ENCODE measurements around the gene ZNF497. TPM values are rescaled to one million over a fixed set of nuclear protein-coding genes. Genes with fewer than 3 reads are reported as not detected.

The ZNF497 gene
- total and polyA plus RNA-seq, 2 of the 13 experiments (the other 11 are each of a cell fraction or from before 2014, with no cell fraction given) = 1.5 to 1.9 TPM

DNA sequence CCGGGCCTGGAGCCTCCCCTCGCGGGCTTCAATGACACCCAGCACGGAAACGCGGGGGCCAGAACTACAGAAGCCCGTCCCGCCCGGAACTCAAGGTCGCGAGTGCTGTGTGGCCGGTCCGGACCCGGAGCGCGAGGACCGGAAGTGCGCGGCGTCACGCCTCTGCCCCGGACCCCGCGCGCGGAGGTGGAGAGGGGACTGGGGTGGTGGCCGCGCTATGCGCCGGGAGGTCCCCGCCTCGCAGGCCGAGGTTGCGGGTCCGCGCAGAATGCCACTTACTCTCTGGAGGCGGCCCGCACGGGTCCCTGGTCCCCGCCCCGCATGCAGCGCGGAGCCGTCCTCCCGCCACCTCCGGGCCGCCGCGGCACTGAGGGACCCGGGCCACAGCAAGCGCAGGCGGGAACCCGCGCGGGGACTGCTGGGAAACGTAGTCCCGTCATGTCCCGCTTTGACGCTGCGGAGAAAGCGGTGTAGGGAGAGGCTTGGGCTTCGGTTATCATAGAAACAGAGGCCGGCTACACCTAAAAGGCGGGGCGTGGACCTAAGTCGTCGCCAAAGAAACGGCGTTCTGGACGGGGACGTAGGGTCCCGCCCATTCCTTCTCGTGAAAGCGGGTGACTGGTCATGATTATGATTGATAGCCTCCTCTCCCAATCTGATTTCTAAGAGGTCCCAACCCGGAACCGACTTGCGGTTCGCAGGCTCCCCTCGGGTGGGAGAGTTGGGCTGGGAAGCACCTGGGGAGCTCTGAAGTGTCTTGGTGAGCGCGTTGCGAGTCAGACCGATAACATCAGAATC, 18.3 kb upstream of the ZNF497 start, which contains the start of gene ZNF837 (continued):
- TF ChIP-seq ELF4 (CRISPR knock-in tag; IDR thresholded peaks at IDR 0.05; ENCODE audit: borderline replicate concordance) (peak; percentile 80), ZNF451 (CRISPR knock-in tag; IDR thresholded peaks at IDR 0.05) (peak; percentile 85; the same call in 1 of the 2 replicates), U2AF1 (optimal IDR thresholded peaks at IDR 0.05; ENCODE audit: low read depth, low read length) (no peak), TARDBP (CRISPR knock-in tag; IDR thresholded peaks at IDR 0.05) (peak; percentile 90), ZNF138 (CRISPR knock-in tag; IDR thresholded peaks at IDR 0.05; ENCODE audit: low read depth) (0 out of 2 replicates have a peak, but pooled peaks have one; percentile 38), GABPB1 (CRISPR knock-in tag; IDR thresholded peaks at IDR 0.05) (peak; percentile 100), CENPX (CRISPR knock-in tag; IDR thresholded peaks at IDR 0.05) (no peak), ZKSCAN8 (CRISPR knock-in tag; IDR thresholded peaks at IDR 0.05; ENCODE audit: borderline replicate concordance) (0 out of 2 replicates have a peak, but pooled peaks have one; percentile 48), KLF16 (CRISPR knock-in tag; IDR thresholded peaks at IDR 0.05) (peak in 1 of 2 experiments; percentile 95; a peak in 2 of 4 replicates), RXRB (CRISPR knock-in tag; IDR thresholded peaks at IDR 0.05; ENCODE audit: borderline replicate concordance) (peak; percentile 61; the same call in 1 of the 2 replicates), ZNF703 (CRISPR knock-in tag; IDR thresholded peaks at IDR 0.05; ENCODE audit: borderline replicate concordance) (peak; percentile 69; the same call in 1 of the 2 replicates), ZNF230 (CRISPR knock-in tag; IDR thresholded peaks at IDR 0.05) (peak; percentile 57; the same call in 1 of the 2 replicates), STAT5B (CRISPR knock-in tag; IDR thresholded peaks at IDR 0.05) (peak; percentile 48; the same call in 1 of the 2 replicates), ZNF468 (CRISPR knock-in tag; IDR thresholded peaks at IDR 0.05) (no peak), RAD51 (IDR thresholded peaks at IDR 0.05; ENCODE audit: borderline replicate concordance) (no peak)
- TF ChIP-seq, protein P1, sequence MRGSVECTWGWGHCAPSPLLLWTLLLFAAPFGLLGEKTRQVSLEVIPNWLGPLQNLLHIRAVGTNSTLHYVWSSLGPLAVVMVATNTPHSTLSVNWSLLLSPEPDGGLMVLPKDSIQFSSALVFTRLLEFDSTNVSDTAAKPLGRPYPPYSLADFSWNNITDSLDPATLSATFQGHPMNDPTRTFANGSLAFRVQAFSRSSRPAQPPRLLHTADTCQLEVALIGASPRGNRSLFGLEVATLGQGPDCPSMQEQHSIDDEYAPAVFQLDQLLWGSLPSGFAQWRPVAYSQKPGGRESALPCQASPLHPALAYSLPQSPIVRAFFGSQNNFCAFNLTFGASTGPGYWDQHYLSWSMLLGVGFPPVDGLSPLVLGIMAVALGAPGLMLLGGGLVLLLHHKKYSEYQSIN (CRISPR knock-in tag; IDR thresholded peaks at IDR 0.05; ENCODE audit: borderline replicate concordance) = no peak
- TF ChIP-seq, protein P2, sequence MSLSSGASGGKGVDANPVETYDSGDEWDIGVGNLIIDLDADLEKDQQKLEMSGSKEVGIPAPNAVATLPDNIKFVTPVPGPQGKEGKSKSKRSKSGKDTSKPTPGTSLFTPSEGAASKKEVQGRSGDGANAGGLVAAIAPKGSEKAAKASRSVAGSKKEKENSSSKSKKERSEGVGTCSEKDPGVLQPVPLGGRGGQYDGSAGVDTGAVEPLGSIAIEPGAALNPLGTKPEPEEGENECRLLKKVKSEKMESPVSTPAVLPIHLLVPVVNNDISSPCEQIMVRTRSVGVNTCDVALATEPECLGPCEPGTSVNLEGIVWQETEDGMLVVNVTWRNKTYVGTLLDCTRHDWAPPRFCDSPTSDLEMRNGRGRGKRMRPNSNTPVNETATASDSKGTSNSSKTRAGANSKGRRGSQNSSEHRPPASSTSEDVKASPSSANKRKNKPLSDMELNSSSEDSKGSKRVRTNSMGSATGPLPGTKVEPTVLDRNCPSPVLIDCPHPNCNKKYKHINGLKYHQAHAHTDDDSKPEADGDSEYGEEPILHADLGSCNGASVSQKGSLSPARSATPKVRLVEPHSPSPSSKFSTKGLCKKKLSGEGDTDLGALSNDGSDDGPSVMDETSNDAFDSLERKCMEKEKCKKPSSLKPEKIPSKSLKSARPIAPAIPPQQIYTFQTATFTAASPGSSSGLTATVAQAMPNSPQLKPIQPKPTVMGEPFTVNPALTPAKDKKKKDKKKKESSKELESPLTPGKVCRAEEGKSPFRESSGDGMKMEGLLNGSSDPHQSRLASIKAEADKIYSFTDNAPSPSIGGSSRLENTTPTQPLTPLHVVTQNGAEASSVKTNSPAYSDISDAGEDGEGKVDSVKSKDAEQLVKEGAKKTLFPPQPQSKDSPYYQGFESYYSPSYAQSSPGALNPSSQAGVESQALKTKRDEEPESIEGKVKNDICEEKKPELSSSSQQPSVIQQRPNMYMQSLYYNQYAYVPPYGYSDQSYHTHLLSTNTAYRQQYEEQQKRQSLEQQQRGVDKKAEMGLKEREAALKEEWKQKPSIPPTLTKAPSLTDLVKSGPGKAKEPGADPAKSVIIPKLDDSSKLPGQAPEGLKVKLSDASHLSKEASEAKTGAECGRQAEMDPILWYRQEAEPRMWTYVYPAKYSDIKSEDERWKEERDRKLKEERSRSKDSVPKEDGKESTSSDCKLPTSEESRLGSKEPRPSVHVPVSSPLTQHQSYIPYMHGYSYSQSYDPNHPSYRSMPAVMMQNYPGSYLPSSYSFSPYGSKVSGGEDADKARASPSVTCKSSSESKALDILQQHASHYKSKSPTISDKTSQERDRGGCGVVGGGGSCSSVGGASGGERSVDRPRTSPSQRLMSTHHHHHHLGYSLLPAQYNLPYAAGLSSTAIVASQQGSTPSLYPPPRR (CRISPR knock-in tag; IDR thresholded peaks at IDR 0.05; ENCODE audit: borderline replicate concordance) = no peak
- TF ChIP-seq, protein P3, sequence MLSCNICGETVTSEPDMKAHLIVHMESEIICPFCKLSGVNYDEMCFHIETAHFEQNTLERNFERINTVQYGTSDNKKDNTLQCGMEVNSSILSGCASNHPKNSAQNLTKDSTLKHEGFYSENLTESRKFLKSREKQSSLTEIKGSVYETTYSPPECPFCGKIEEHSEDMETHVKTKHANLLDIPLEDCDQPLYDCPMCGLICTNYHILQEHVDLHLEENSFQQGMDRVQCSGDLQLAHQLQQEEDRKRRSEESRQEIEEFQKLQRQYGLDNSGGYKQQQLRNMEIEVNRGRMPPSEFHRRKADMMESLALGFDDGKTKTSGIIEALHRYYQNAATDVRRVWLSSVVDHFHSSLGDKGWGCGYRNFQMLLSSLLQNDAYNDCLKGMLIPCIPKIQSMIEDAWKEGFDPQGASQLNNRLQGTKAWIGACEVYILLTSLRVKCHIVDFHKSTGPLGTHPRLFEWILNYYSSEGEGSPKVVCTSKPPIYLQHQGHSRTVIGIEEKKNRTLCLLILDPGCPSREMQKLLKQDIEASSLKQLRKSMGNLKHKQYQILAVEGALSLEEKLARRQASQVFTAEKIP (CRISPR knock-in tag; IDR thresholded peaks at IDR 0.05; ENCODE audit: borderline replicate concordance) = no peak
- TF ChIP-seq, protein P4, sequence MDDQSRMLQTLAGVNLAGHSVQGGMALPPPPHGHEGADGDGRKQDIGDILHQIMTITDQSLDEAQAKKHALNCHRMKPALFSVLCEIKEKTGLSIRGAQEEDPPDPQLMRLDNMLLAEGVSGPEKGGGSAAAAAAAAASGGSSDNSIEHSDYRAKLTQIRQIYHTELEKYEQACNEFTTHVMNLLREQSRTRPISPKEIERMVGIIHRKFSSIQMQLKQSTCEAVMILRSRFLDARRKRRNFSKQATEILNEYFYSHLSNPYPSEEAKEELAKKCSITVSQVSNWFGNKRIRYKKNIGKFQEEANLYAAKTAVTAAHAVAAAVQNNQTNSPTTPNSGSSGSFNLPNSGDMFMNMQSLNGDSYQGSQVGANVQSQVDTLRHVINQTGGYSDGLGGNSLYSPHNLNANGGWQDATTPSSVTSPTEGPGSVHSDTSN (CRISPR knock-in tag; IDR thresholded peaks at IDR 0.05; ENCODE audit: borderline replicate concordance) = peak; percentile 50; the same call in 1 of the 2 replicates
